Ishikawa (cell line): ENCODE measurements around the gene GDPD4.

ENCODE experiments used
- CEBPB ChIP-seq: IDR thresholded peaks from 2 replicates; pipeline ENCODE4 v1.6.1; 2012
- CREB1 ChIP-seq: IDR thresholded peaks from 2 replicates; pipeline ENCODE4 v1.6.1; 2012; ENCODE audit warnings: low read depth
- EGR1 ChIP-seq: IDR thresholded peaks from 2 replicates; pipeline ENCODE4 v1.6.1; 2012
- EP300 ChIP-seq: IDR thresholded peaks from 2 replicates; pipeline ENCODE4 v1.6.1; 2012; ENCODE audit warnings: borderline replicate concordance
- FOXM1 ChIP-seq: IDR thresholded peaks from 2 replicates; pipeline ENCODE4 v1.6.1; 2012; ENCODE audit warnings: low read depth, borderline replicate concordance
- MAX ChIP-seq: IDR thresholded peaks from 2 replicates; pipeline ENCODE4 v1.6.1; 2012
- NFIC ChIP-seq: IDR thresholded peaks from 2 replicates; pipeline ENCODE4 v1.6.1; 2012
- RAD21 ChIP-seq: IDR thresholded peaks from 2 replicates; pipeline ENCODE4 v1.6.1; 2012; ENCODE audit warnings: low read depth
- TAF1 ChIP-seq: IDR thresholded peaks from 2 replicates; pipeline ENCODE4 v1.6.1; 2012; ENCODE audit warnings: low read depth, mild to moderate bottlenecking
- TCF12 ChIP-seq: IDR thresholded peaks from 2 replicates; pipeline ENCODE4 v1.6.1; 2012; ENCODE audit warnings: low read depth
- TEAD4 ChIP-seq: IDR thresholded peaks from 2 replicates; pipeline ENCODE4 v1.6.1; 2012
- YY1 ChIP-seq: IDR thresholded peaks from 2 replicates; pipeline ENCODE4 v1.6.1; 2012; ENCODE audit warnings: low read depth
- ZBTB7A ChIP-seq: IDR thresholded peaks from 2 replicates; pipeline ENCODE4 v1.6.1; 2012; ENCODE audit warnings: low read depth
- TF ChIP-seq, protein P1 (sequence below): IDR thresholded peaks from 2 replicates; pipeline ENCODE4 v1.6.1; 2012
- TF ChIP-seq, protein P2 (sequence below): IDR thresholded peaks from 2 replicates; pipeline ENCODE4 v1.6.1; 2012; ENCODE audit warnings: low read depth, mild to moderate bottlenecking

The GDPD4 gene

DNA sequence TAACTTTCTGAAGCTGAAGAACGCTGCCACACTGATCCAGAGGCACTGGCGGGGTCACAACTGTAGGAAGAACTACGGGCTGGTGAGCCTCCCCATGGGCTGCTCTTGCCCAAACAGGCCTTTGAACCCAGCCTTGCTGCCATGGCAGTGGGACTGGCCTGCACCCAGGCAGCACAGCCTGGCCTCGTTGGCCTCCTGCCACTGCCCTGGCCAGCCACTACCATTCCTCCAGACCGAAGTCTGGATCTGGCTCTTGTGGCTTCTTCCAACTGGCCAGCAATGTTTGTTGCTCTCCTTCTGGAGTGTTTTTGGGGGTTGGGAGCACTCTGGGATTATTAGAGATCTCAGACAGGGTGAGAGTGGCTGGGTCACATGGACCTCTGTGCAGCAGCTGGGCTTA is 122.4 kb downstream of the GDPD4 start:
- TF ChIP-seq NFIC (no peak), CREB1 (no peak), EGR1 (no peak), TEAD4 (no peak)
- TF ChIP-seq, protein P1, sequence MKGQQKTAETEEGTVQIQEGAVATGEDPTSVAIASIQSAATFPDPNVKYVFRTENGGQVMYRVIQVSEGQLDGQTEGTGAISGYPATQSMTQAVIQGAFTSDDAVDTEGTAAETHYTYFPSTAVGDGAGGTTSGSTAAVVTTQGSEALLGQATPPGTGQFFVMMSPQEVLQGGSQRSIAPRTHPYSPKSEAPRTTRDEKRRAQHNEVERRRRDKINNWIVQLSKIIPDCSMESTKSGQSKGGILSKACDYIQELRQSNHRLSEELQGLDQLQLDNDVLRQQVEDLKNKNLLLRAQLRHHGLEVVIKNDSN: no peak

DNA sequence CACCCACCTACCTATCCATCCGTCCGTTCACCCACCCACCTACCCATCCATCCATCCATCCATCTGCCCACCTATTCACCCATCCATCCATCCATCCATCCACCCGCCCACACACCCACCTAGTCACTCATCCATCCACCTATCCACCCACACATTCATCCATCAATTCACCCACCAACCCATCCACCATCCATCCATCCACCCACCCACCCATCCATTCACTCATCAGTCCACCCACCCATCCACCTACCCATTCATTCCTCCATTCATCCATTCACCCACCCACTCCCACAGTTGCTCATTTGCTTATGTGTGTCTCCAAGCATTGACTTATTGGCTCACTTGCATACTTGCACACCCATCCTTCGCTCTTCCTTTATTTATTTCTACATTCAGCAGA is 123.3 kb downstream of the GDPD4 start:
- TF ChIP-seq ZBTB7A: no peak

DNA sequence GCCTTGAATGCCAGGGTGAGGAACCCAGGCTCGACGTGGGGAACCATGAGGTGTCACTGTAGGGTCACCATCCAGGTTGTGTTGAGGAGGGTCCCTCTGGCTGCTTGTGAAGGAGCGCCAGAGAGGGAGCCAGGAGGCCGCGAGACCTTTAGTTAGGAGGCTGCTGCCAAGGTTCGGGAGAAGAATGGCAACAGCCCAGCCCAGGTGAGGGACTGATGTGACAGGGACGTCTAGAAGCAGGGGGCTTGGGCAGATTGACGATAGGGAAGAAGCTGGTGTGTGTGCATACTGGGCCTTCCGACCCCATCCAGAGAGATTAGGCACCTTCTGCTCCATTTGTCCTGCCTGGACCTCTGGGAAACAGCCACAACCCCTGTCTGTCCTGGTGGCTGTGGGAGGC is 124.5 kb downstream of the GDPD4 start:
- no peak for TF ChIP-seq TCF12
- no peak for TF ChIP-seq EP300
- TF ChIP-seq, protein P2, sequence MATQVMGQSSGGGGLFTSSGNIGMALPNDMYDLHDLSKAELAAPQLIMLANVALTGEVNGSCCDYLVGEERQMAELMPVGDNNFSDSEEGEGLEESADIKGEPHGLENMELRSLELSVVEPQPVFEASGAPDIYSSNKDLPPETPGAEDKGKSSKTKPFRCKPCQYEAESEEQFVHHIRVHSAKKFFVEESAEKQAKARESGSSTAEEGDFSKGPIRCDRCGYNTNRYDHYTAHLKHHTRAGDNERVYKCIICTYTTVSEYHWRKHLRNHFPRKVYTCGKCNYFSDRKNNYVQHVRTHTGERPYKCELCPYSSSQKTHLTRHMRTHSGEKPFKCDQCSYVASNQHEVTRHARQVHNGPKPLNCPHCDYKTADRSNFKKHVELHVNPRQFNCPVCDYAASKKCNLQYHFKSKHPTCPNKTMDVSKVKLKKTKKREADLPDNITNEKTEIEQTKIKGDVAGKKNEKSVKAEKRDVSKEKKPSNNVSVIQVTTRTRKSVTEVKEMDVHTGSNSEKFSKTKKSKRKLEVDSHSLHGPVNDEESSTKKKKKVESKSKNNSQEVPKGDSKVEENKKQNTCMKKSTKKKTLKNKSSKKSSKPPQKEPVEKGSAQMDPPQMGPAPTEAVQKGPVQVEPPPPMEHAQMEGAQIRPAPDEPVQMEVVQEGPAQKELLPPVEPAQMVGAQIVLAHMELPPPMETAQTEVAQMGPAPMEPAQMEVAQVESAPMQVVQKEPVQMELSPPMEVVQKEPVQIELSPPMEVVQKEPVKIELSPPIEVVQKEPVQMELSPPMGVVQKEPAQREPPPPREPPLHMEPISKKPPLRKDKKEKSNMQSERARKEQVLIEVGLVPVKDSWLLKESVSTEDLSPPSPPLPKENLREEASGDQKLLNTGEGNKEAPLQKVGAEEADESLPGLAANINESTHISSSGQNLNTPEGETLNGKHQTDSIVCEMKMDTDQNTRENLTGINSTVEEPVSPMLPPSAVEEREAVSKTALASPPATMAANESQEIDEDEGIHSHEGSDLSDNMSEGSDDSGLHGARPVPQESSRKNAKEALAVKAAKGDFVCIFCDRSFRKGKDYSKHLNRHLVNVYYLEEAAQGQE: no peak
- no peak for TF ChIP-seq CEBPB
- TF ChIP-seq TAF1: no peak
- TF ChIP-seq MAX: no peak
- TF ChIP-seq CREB1: no peak
- no peak for TF ChIP-seq NFIC
- TF ChIP-seq ZBTB7A: no peak
- TF ChIP-seq RAD21: no peak
- TF ChIP-seq FOXM1: no peak
- TF ChIP-seq, protein P1: no peak
- TF ChIP-seq YY1: no peak
- TF ChIP-seq TEAD4: no peak
- no peak for TF ChIP-seq EGR1

DNA sequence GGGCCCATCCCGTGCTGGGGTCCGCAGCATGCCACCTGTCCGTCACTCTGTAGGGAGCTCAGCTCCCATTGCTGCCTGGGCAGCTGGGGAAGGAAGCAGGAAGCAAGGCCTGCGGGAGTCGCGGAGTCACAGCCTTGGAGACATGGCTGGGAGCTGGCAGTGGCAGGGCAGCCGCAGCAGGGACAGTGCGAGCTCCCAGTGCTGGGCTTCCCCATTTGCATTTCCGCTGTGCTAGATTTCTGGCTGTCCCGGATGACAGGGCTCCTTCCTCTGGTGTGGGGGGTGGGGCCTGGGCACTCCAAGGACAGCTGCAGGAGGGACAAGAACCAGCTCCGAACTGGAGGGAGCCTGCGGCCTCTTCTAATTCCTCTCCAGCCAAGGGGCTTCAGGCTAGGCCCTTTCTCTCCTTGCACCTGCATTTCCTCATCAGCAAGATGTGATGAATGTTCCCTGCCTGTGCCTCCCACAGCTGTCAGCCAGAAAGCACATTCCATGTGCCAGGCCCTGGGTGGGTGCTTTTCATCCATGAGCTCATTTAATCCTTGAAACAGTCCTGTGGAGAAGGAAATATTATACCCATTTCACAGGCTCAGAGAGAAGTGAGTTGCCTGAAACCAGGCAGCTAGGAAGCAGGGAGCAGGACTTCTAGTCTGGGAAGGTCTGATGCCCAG is 125.5 kb downstream of the GDPD4 start:
- TF ChIP-seq, protein P2: no peak
- TF ChIP-seq, protein P1: no peak
- TF ChIP-seq RAD21 (no peak), MAX (no peak), NFIC (no peak), TCF12 (no peak), TEAD4 (no peak), FOXM1 (no peak), ZBTB7A (no peak), EGR1 (no peak), EP300 (no peak), CREB1 (no peak), TAF1 (no peak), CEBPB (no peak), YY1 (no peak)

- no peak for TF ChIP-seq YY1
- TF ChIP-seq TCF12: no peak
- TF ChIP-seq TEAD4: no peak
- TF ChIP-seq, protein P2: no peak
- TF ChIP-seq TAF1: no peak
- no peak for TF ChIP-seq CEBPB
- TF ChIP-seq EP300: no peak
- no peak for TF ChIP-seq CREB1
- TF ChIP-seq FOXM1: no peak
- no peak for TF ChIP-seq RAD21
- no peak for TF ChIP-seq MAX
- TF ChIP-seq NFIC: no peak
- TF ChIP-seq, protein P1: no peak
Observed at GRCh38 chr11:77175021-77175842, 126.3 kb downstream of the GDPD4 start.
